ENCODE measurements around the gene B3GNT7.

The B3GNT7 gene

GRCh38 chr2:231353469-231353868, 42.0 kb upstream of the B3GNT7 start:
- Histone ChIP-seq H3K4me1 (ENCODE audit: insufficient read depth, insufficient read length) (peaks cover 13% of the 10 kb centered on the region), H3K4me3 (ENCODE audit: insufficient read length, low read depth) (no peak overlapping the region), H3K9ac (ENCODE audit: insufficient read length, low read depth) (no peak overlapping the region), H3K36me3 (ENCODE audit: insufficient read depth, insufficient read length, low read length) (no peaks in the 10 kb centered on the region), H3K27me3 (ENCODE audit: insufficient read depth, insufficient read length) (no peaks in the 10 kb centered on the region), H3K9me3 (ENCODE audit: insufficient read depth, low read length) (no peaks in the 10 kb centered on the region)
- DNase-seq (ENCODE audit: low read depth, low spot score) = no peak
- TF ChIP-seq SUZ12 (IDR thresholded peaks at IDR 0.05; ENCODE audit: extremely low read depth, insufficient read depth, insufficient read length) = no peak
- no peak for TF ChIP-seq ZNF274 (IDR thresholded peaks at IDR 0.05; ENCODE audit: low read depth, low read length)
- TF ChIP-seq YY1 (IDR thresholded peaks at IDR 0.05; ENCODE audit: insufficient read depth, insufficient read length) = no peak

- Histone ChIP-seq H3K36me3 (ENCODE audit: insufficient read depth, insufficient read length, low read length) (no peaks in the 10 kb centered on the region), H3K9ac (ENCODE audit: insufficient read length, low read depth) (peak overlapping the region; percentile 46), H3K27me3 (ENCODE audit: insufficient read depth, insufficient read length) (no peaks in the 10 kb centered on the region), H3K9me3 (ENCODE audit: insufficient read depth, low read length) (no peaks in the 10 kb centered on the region), H3K4me1 (ENCODE audit: insufficient read depth, insufficient read length) (peaks cover 17% of the 10 kb centered on the region), H3K4me3 (ENCODE audit: insufficient read length, low read depth) (no peak overlapping the region)
- TF ChIP-seq YY1 (IDR thresholded peaks at IDR 0.05; ENCODE audit: insufficient read depth, insufficient read length) = no peak
- TF ChIP-seq SUZ12 (IDR thresholded peaks at IDR 0.05; ENCODE audit: extremely low read depth, insufficient read depth, insufficient read length) = no peak
- TF ChIP-seq ZNF274 (IDR thresholded peaks at IDR 0.05; ENCODE audit: low read depth, low read length) = no peak
- no peak for DNase-seq (ENCODE audit: low read depth, low spot score)
Observed at GRCh38 chr2:231355508-231356465, 39.7 kb upstream of the B3GNT7 start.

DNA sequence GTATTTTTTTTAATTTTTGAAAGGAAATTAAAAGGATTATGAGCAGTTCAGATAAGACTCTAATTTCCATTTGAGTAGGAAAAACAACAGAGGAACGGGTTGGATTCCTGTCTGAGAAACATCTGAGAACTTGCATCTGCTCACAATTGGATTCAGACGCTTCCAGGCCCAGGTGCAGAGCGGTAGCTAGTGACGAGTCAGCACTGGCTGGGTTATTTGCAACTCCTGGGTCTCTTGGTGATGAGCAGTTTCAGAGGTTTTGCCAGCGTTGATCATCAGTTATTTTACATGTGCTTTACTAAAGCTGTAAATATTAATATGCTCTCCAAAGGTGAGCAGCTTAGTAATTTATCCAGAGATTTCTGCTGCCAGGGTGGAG, 39.1 kb upstream of the B3GNT7 start:
- DNase-seq (ENCODE audit: low read depth, low spot score) = no peak
- Histone ChIP-seq H3K27me3 (ENCODE audit: insufficient read depth, insufficient read length) (no peaks in the 10 kb centered on the region), H3K36me3 (ENCODE audit: insufficient read depth, insufficient read length, low read length) (no peaks in the 10 kb centered on the region), H3K4me3 (ENCODE audit: insufficient read length, low read depth) (no peak overlapping the region), H3K9me3 (ENCODE audit: insufficient read depth, low read length) (no peaks in the 10 kb centered on the region), H3K9ac (ENCODE audit: insufficient read length, low read depth) (no peak overlapping the region), H3K4me1 (ENCODE audit: insufficient read depth, insufficient read length) (peaks cover 17% of the 10 kb centered on the region)
- TF ChIP-seq SUZ12 (IDR thresholded peaks at IDR 0.05; ENCODE audit: extremely low read depth, insufficient read depth, insufficient read length) = no peak
- no peak for TF ChIP-seq YY1 (IDR thresholded peaks at IDR 0.05; ENCODE audit: insufficient read depth, insufficient read length)
- no peak for TF ChIP-seq ZNF274 (IDR thresholded peaks at IDR 0.05; ENCODE audit: low read depth, low read length)

- Histone ChIP-seq H3K4me1 (ENCODE audit: insufficient read depth, insufficient read length) (peaks cover 17% of the 10 kb centered on the region), H3K36me3 (ENCODE audit: insufficient read depth, insufficient read length, low read length) (no peaks in the 10 kb centered on the region), H3K27me3 (ENCODE audit: insufficient read depth, insufficient read length) (no peaks in the 10 kb centered on the region), H3K9me3 (ENCODE audit: insufficient read depth, low read length) (no peaks in the 10 kb centered on the region), H3K9ac (ENCODE audit: insufficient read length, low read depth) (peak overlapping the region; percentile 9), H3K4me3 (ENCODE audit: insufficient read length, low read depth) (no peak overlapping the region)
- no peak for DNase-seq (ENCODE audit: low read depth, low spot score)
- TF ChIP-seq YY1 (IDR thresholded peaks at IDR 0.05; ENCODE audit: insufficient read depth, insufficient read length) (no peak), SUZ12 (IDR thresholded peaks at IDR 0.05; ENCODE audit: extremely low read depth, insufficient read depth, insufficient read length) (no peak), ZNF274 (IDR thresholded peaks at IDR 0.05; ENCODE audit: low read depth, low read length) (no peak)
Observed at GRCh38 chr2:231357048-231357447, 38.5 kb upstream of the B3GNT7 start.

- H3K4me3 ChIP-seq (ENCODE audit: insufficient read length, low read depth) = no peak overlapping the region
- H3K9ac ChIP-seq (ENCODE audit: insufficient read length, low read depth) = no peak overlapping the region
- no peaks in the 10 kb centered on the region for H3K9me3 ChIP-seq (ENCODE audit: insufficient read depth, low read length)
- H3K27me3 ChIP-seq (ENCODE audit: insufficient read depth, insufficient read length) = no peaks in the 10 kb centered on the region
- TF ChIP-seq SUZ12 (IDR thresholded peaks at IDR 0.05; ENCODE audit: extremely low read depth, insufficient read depth, insufficient read length) (no peak), YY1 (IDR thresholded peaks at IDR 0.05; ENCODE audit: insufficient read depth, insufficient read length) (no peak), ZNF274 (IDR thresholded peaks at IDR 0.05; ENCODE audit: low read depth, low read length) (no peak)
- DNase-seq (ENCODE audit: low read depth, low spot score) = no peak
- H3K36me3 ChIP-seq (ENCODE audit: insufficient read depth, insufficient read length, low read length) = no peaks in the 10 kb centered on the region
- H3K4me1 ChIP-seq (ENCODE audit: insufficient read depth, insufficient read length) = peaks cover 20% of the 10 kb centered on the region
Observed at GRCh38 chr2:231357931-231358330, 37.6 kb upstream of the B3GNT7 start.

DNA sequence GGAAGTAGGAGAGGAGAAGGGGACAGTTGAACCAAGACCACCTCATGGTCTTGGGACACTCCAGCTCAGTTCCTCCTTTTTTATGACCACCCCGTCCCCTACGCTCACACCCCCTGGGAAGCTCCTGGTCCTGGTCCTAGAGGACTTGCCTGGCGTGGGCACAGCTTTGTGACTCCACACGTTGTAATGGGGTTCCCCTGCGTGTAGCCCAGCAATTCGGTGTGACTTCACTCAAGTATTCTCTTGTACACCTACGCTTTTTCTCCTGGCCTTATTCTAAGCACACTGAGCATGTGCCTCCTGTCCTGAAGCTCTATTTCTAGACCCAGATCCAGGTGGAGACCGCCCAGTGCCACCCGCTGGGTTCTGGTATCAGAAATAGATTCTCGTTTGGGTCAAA, 36.1 kb upstream of the B3GNT7 start:
- H3K9ac ChIP-seq (ENCODE audit: insufficient read length, low read depth) = no peak overlapping the region
- H3K9me3 ChIP-seq (ENCODE audit: insufficient read depth, low read length) = no peaks in the 10 kb centered on the region
- no peak for DNase-seq (ENCODE audit: low read depth, low spot score)
- H3K4me3 ChIP-seq (ENCODE audit: insufficient read length, low read depth) = no peak overlapping the region
- TF ChIP-seq ZNF274 (IDR thresholded peaks at IDR 0.05; ENCODE audit: low read depth, low read length) = no peak
- TF ChIP-seq SUZ12 (IDR thresholded peaks at IDR 0.05; ENCODE audit: extremely low read depth, insufficient read depth, insufficient read length) = no peak
- no peak for TF ChIP-seq YY1 (IDR thresholded peaks at IDR 0.05; ENCODE audit: insufficient read depth, insufficient read length)
- H3K4me1 ChIP-seq (ENCODE audit: insufficient read depth, insufficient read length) = peaks cover 24% of the 10 kb centered on the region
- no peaks in the 10 kb centered on the region for H3K27me3 ChIP-seq (ENCODE audit: insufficient read depth, insufficient read length)
- H3K36me3 ChIP-seq (ENCODE audit: insufficient read depth, insufficient read length, low read length) = no peaks in the 10 kb centered on the region

GRCh38 chr2:231359948-231360347, 35.6 kb upstream of the B3GNT7 start:
- Histone ChIP-seq H3K36me3 (ENCODE audit: insufficient read depth, insufficient read length, low read length) (no peaks in the 10 kb centered on the region), H3K4me1 (ENCODE audit: insufficient read depth, insufficient read length) (peaks cover 26% of the 10 kb centered on the region), H3K9ac (ENCODE audit: insufficient read length, low read depth) (no peak overlapping the region), H3K9me3 (ENCODE audit: insufficient read depth, low read length) (no peaks in the 10 kb centered on the region), H3K27me3 (ENCODE audit: insufficient read depth, insufficient read length) (no peaks in the 10 kb centered on the region), H3K4me3 (ENCODE audit: insufficient read length, low read depth) (no peak overlapping the region)
- TF ChIP-seq YY1 (IDR thresholded peaks at IDR 0.05; ENCODE audit: insufficient read depth, insufficient read length) (no peak), SUZ12 (IDR thresholded peaks at IDR 0.05; ENCODE audit: extremely low read depth, insufficient read depth, insufficient read length) (no peak), ZNF274 (IDR thresholded peaks at IDR 0.05; ENCODE audit: low read depth, low read length) (no peak)
- no peak for DNase-seq (ENCODE audit: low read depth, low spot score)

All from NT2/D1 (cell line).